ENCODE measurements around the gene NECTIN3. TPM values are rescaled to one million over a fixed set of nuclear protein-coding genes. Genes with fewer than 3 reads are reported as not detected.

NECTIN3 gene
- total RNA-seq, 2 experiments from 2014 or later = 10.5 to 11.3 TPM

DNA sequence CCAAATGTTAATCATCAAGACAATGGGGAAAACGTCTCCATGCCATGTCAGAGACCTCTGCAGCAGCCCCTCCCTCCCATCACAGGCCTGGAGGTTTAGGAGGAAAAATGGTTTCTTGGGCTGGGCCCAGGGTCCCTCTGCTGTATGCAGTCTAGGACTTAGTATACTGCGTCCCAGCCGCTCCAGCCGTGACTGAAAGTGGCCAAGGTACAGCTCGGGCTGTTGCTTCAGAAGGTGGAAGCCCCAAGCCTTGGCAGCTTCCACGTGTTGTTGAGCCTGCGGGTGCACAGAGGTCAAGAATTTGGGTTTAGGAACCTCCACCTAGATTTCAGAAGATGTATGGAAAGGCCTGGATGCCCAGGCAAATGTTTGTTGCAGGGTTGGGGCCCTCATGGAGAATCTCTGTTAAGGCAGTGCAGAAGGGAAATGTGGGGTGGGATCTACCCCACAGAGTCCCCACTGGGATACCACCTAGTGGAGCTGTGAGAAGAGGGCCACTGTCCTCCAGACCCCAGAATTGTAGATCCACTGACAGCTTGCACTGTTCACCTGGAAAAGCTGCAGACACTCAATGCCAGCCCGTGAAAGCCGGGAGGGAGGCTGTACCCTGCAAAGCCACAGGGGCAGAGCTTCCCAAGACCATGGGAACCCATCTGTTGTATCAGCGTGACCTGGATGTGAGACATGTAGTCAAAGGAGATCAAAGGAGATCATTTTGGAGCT is 25.0 kb downstream of the NECTIN3 start:
- H3K36me3 Mint-ChIP-seq = peaks cover 11% of the 10 kb centered on the region
- intact Hi-C loops (cut with micrococcal nuclease) = no loop called here
- no peak overlapping the region for H3K27ac Mint-ChIP-seq
- ChIA-PET POLR2A (no interaction called here), CTCF (no interaction called here)
- peaks cover 7% of the 10 kb centered on the region for H3K9me3 Mint-ChIP-seq
- no peak overlapping the region for H3K4me3 Mint-ChIP-seq
- DNase-seq = no peak
- no peaks in the 10 kb centered on the region for H3K4me1 Mint-ChIP-seq (ENCODE audit: low read depth)
- H3K27me3 Mint-ChIP-seq = no peaks in the 10 kb centered on the region

DNA sequence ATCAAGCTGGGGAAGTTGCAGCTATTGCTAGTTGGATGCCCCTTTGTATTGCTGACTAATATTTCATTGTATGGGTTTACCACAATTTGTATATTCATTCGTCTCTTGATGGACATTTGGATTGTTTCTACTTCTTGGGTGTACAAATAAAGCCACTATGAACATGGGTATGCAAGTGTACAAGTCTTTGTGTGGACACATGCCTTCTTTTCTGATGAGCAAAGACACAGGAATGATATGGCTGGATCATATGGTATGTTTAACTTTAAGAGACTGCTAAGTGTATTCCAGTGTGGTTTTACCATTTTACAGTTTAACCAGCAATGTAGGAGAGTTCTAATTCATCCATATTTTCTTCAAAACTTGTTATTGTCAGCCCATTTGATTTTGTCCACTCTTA is 32.2 kb downstream of the NECTIN3 start:
- CTCF ChIA-PET = no interaction called here
- Mint-ChIP-seq H3K36me3 (peaks cover 3% of the 10 kb centered on the region), H3K27ac (no peak overlapping the region), H3K4me3 (no peak overlapping the region), H3K27me3 (no peaks in the 10 kb centered on the region), H3K4me1 (ENCODE audit: low read depth) (no peaks in the 10 kb centered on the region), H3K9me3 (peaks cover 5% of the 10 kb centered on the region)
- intact Hi-C loops (cut with micrococcal nuclease) = no loop called here
- no peak for DNase-seq
- POLR2A ChIA-PET = no interaction called here

DNA sequence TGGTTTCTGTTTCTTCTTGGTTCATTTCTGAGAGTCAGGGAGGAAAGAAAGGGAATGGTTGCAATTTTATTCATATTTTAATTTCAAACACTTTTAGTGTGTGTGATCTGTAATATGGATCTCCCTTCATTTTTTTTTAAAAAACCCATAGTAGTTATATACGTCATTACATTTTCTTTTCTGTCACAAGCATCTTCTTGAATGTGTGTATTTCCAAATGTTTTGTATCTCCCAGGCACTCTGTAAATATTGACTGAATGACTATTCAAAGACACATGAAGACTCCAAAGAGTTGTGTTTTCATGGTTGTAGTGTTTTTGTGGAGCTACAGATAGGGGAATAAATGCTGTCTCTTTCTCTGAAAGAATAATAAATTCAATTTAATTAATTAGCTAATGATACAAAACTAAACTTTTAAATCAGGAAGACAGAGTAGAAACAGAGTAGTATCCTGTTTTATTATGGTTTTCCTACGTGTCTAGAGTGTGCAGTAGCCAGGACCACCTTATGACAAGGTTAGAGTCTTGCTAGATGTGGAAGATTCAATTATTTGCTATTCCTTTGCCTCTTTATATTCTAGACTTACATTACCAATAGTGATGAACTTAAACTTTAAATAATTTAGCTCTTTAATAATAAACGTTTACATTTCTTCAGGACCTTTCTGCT is 35.5 kb downstream of the NECTIN3 start:
- H3K36me3 Mint-ChIP-seq = peaks cover 3% of the 10 kb centered on the region
- POLR2A ChIA-PET = no interaction called here

DNA sequence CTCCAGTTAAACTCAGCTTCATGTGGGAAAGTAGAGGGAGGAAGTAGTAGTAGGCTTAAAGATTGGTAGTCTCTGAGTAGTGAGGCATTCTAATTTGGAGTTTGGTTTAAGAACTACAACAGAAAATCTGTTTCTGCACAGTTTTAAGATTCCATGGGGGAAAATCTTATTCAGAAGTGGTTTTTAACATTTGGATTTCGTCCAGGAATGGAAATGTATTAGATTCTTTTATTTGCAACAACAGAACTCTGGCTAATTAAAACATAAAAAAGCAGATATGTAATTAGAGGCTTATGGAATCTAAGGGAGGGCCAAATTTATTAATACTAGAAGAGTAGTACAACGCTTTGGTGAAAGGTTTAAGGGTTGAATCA is 36.0 kb downstream of the NECTIN3 start:
- Mint-ChIP-seq H3K9me3 (peaks cover 5% of the 10 kb centered on the region), H3K4me1 (ENCODE audit: low read depth) (no peaks in the 10 kb centered on the region), H3K4me3 (no peak overlapping the region), H3K36me3 (no peaks in the 10 kb centered on the region), H3K27me3 (no peaks in the 10 kb centered on the region), H3K27ac (no peak overlapping the region)
- intact Hi-C loops (cut with micrococcal nuclease) = no loop called here
- DNase-seq = no peak
- ChIA-PET POLR2A (no interaction called here), CTCF (interaction anchor here (0.9 kb wide), 1 partner anchor 72 kb away, joined by 3 read pairs; no protein-coding TSS in a partner anchor)

More for the DNA sequence above, 35.5 kb downstream of the NECTIN3 start:
- Mint-ChIP-seq H3K9me3 (peaks cover 5% of the 10 kb centered on the region), H3K4me1 (ENCODE audit: low read depth) (no peaks in the 10 kb centered on the region), H3K27me3 (no peaks in the 10 kb centered on the region), H3K4me3 (no peak overlapping the region), H3K27ac (no peak overlapping the region)
- intact Hi-C loops (cut with micrococcal nuclease) = no loop called here
- CTCF ChIA-PET = interaction anchor here (0.9 kb wide), 1 partner anchor 72 kb away, joined by 3 read pairs; no protein-coding TSS in a partner anchor
- no peak for DNase-seq

DNA sequence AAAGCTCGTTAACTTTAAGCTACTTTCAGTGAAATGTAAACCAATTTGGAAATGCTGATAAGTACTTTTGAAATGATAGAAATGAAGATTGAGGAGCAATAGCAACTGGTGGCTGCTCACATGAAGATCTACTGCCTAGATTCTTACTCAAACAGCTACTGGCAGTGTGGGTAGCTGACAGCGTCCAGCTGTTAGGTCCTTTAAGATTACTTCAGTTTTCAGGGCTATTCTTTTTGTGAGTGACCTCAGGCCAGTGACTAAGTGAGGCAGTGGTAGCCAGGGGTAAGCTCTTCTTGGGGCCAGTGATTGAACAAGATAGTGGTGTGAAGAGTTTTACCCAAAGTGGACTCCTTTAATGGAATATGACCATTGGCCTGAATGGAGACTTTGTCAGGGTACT is 41.3 kb downstream of the NECTIN3 start:
- no peaks in the 10 kb centered on the region for H3K9me3 Mint-ChIP-seq
- H3K4me1 Mint-ChIP-seq (ENCODE audit: low read depth) = no peaks in the 10 kb centered on the region
- no peak overlapping the region for H3K27ac Mint-ChIP-seq
- DNase-seq = no peak
- H3K27me3 Mint-ChIP-seq = no peaks in the 10 kb centered on the region
- intact Hi-C loops (cut with micrococcal nuclease) = no loop called here
- no peaks in the 10 kb centered on the region for H3K36me3 Mint-ChIP-seq
- ChIA-PET CTCF (interaction anchor here (0.7 kb wide), 1 partner anchor 429 kb away, joined by 3 read pairs; no protein-coding TSS in a partner anchor), POLR2A (no interaction called here)
- H3K4me3 Mint-ChIP-seq = no peak overlapping the region

DNA sequence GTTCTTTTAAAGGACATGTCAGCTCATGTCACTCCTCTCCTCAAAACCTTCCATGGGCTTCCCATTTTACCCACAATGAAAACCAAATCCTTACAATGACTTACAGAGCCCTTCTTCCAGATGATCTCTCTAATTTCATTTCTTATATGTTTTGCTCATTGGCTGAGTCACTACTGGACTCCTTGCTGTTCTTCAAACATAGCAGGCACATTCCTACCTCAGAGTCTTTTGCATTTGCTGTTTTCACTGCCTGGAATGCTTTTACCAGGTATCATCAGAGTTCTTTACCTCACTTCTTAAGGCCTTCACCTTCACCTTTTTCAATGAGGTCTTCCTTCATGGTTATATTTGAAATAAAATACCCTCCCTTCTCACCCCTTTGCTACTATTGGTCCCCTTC is 57.3 kb downstream of the NECTIN3 start:
- Mint-ChIP-seq H3K27ac (no peak overlapping the region), H3K4me3 (no peak overlapping the region), H3K4me1 (ENCODE audit: low read depth) (no peaks in the 10 kb centered on the region), H3K36me3 (peaks cover 4% of the 10 kb centered on the region), H3K9me3 (no peaks in the 10 kb centered on the region), H3K27me3 (no peaks in the 10 kb centered on the region)
- no peak for DNase-seq
- ChIA-PET CTCF (no interaction called here), POLR2A (no interaction called here)
- intact Hi-C loops (cut with micrococcal nuclease) = no loop called here

DNA sequence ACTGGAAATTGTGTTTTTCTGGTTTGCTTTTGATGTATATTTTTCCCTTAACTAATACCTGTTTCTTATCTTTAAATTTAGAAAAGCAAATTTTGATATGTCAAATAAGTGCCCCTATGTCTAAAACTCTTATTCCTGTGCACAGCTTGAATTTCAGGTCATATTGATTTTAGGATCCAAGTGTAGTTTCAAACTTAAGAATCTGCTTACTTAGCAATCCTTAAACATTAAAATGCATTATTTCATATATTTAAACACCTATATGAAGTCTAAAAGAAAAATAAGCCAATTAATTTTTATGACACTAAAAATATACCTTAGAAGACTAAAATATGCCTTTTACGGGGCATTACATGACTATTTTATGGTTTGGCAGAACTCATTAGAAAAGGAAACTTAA is 59.2 kb downstream of the NECTIN3 start:
- no peak for DNase-seq
- Mint-ChIP-seq H3K27ac (no peak overlapping the region), H3K4me3 (no peak overlapping the region), H3K9me3 (no peaks in the 10 kb centered on the region), H3K4me1 (ENCODE audit: low read depth) (no peaks in the 10 kb centered on the region), H3K27me3 (no peaks in the 10 kb centered on the region), H3K36me3 (peaks cover 5% of the 10 kb centered on the region)
- intact Hi-C loops (cut with micrococcal nuclease) = no loop called here
- POLR2A ChIA-PET = no interaction called here
- CTCF ChIA-PET = no interaction called here

DNA sequence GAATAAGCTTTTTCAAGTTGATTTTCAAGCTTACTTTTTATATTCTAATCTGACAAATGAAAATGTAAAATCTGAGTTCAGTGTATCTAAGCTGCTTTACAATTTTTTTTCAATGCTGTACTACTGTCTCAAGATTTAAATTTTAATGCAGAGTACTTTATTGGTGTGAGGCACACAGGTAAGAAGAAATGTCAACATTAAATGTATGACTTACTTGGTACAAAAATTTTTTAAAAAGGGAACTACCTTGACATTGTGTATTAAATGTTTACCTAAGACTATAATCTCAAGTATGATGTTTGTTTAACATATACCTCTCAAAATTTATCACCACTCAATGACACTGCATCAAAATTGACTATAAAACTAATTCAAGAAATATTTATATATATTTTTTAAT is 62.7 kb downstream of the NECTIN3 start:
- ChIA-PET CTCF (no interaction called here), POLR2A (no interaction called here)
- Mint-ChIP-seq H3K36me3 (peaks cover 5% of the 10 kb centered on the region), H3K4me1 (ENCODE audit: low read depth) (no peaks in the 10 kb centered on the region), H3K27me3 (no peaks in the 10 kb centered on the region), H3K4me3 (no peak overlapping the region), H3K27ac (no peak overlapping the region), H3K9me3 (no peaks in the 10 kb centered on the region)
- DNase-seq = no peak
- intact Hi-C loops (cut with micrococcal nuclease) = no loop called here

DNA sequence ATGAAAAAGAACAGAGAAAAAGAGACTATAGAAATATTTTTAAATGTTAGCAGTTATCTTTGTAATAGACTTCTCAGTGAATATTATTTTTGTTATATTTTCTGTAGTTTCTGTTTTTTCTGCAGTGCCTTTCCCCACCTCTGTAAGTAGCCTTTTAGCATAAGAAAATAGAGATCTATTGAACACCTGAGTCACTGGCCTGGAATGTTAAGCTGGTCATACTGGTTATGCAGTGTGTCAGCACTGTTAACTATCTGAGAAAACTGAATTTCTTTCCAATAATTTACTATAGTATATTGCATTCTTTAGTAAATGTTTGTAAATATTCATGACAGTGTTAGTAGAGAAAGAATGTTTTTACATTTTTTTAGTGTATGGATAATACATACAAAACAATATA is 79.8 kb downstream of the NECTIN3 start:
- Mint-ChIP-seq H3K4me3 (no peak overlapping the region), H3K9me3 (no peaks in the 10 kb centered on the region), H3K27ac (no peak overlapping the region), H3K36me3 (peaks cover 8% of the 10 kb centered on the region), H3K4me1 (ENCODE audit: low read depth) (no peaks in the 10 kb centered on the region), H3K27me3 (no peaks in the 10 kb centered on the region)
- no peak for DNase-seq
- ChIA-PET CTCF (no interaction called here), POLR2A (no interaction called here)
- intact Hi-C loops (cut with micrococcal nuclease) = no loop called here

DNA sequence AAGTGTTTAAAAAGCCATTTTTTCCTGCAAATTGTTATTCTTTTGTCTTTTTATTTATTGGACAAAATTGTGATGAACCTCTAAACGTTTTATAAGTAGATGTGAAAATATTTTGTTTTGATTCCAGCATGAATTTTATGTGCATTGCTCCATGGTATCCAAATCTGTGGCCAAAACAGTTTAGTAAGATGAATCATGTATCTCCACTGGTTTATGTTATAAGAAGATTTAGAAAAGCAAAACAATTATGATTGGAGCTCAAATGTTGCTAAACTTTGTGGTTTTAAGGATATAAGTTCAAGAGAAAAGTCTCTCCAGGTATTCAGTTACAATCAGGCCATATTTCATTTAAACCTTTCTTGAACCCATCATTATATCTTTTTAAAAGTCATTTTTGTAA is 80.9 kb downstream of the NECTIN3 start:
- Mint-ChIP-seq H3K36me3 (peaks cover 10% of the 10 kb centered on the region), H3K27ac (no peak overlapping the region), H3K4me3 (no peak overlapping the region), H3K27me3 (no peaks in the 10 kb centered on the region), H3K9me3 (no peaks in the 10 kb centered on the region), H3K4me1 (ENCODE audit: low read depth) (no peaks in the 10 kb centered on the region)
- ChIA-PET CTCF (no interaction called here), POLR2A (no interaction called here)
- intact Hi-C loops (cut with micrococcal nuclease) = no loop called here
- DNase-seq = no peak

DNA sequence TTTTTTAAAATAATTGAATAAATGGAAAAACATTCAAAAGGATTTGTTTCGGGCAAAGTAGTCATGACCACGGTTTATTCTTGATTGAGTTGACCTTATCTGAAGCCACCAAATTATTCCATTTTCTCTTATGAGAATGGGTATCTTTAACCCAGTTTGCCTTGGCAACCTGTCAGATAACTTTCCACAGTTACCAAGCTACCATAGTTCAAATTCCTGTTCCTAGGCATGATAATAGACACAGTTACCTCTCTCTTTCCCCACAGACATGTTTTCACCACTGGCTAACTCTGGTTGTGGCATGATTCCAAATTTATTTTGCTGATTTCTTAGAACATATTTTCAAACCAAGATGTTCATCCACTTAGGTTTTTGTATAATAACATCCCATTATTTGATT is 84.9 kb downstream of the NECTIN3 start:
- intact Hi-C loops (cut with micrococcal nuclease) = no loop called here
- no peak overlapping the region for H3K27ac Mint-ChIP-seq
- POLR2A ChIA-PET = no interaction called here
- peaks cover 9% of the 10 kb centered on the region for H3K36me3 Mint-ChIP-seq
- CTCF ChIA-PET = no interaction called here
- no peaks in the 10 kb centered on the region for H3K9me3 Mint-ChIP-seq
- no peak for DNase-seq
- no peaks in the 10 kb centered on the region for H3K27me3 Mint-ChIP-seq
- no peak overlapping the region for H3K4me3 Mint-ChIP-seq
- H3K4me1 Mint-ChIP-seq (ENCODE audit: low read depth) = no peaks in the 10 kb centered on the region

DNA sequence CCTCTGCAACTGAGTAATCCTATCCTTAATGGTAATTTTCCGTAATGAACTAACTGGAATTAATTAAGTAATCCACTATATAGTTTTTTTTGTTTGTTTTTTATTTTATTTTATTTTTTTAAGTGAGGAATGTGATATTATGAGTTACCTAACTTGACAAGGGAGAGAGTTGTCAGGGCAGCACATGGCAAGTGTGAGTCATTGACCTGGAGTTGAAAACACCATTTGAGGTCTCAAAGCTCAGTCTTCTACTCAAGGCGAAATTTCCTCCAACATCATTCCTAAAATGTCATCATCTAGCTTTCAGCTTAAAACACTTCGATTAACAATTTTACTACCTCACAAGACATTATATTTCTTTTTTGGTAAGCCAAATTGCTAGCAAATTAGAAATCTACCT is 87.8 kb downstream of the NECTIN3 start:
- H3K36me3 Mint-ChIP-seq = peaks cover 9% of the 10 kb centered on the region
- DNase-seq = no peak
- H3K4me1 Mint-ChIP-seq (ENCODE audit: low read depth) = no peaks in the 10 kb centered on the region
- H3K27me3 Mint-ChIP-seq = no peaks in the 10 kb centered on the region
- no peak overlapping the region for H3K27ac Mint-ChIP-seq
- ChIA-PET POLR2A (no interaction called here), CTCF (no interaction called here)
- intact Hi-C loops (cut with micrococcal nuclease) = no loop called here
- H3K9me3 Mint-ChIP-seq = no peaks in the 10 kb centered on the region
- H3K4me3 Mint-ChIP-seq = no peak overlapping the region

DNA sequence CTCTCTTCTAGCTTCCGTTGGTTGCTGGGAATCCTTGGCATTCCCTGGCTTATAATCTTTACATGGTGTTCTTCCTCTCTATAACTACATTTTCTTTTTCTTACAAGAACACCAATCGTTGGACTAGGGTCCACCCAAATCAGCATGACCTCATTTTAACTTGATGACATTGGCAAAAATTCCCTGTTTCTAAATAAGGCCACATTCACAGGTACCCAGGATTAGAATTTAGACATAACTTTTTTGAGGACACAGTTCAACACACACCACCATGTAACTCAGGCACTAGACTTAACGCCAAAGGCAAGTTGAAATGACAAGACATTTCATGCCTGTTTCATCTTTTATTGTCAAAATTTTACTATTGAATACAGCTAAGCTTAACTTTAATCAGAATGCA is 93.0 kb downstream of the NECTIN3 start:
- no peaks in the 10 kb centered on the region for H3K4me1 Mint-ChIP-seq (ENCODE audit: low read depth)
- intact Hi-C loops (cut with micrococcal nuclease) = no loop called here
- H3K9me3 Mint-ChIP-seq = no peaks in the 10 kb centered on the region
- POLR2A ChIA-PET = no interaction called here
- CTCF ChIA-PET = no interaction called here
- no peaks in the 10 kb centered on the region for H3K27me3 Mint-ChIP-seq
- H3K27ac Mint-ChIP-seq = no peak overlapping the region
- DNase-seq = no peak
- H3K36me3 Mint-ChIP-seq = no peaks in the 10 kb centered on the region
- H3K4me3 Mint-ChIP-seq = no peak overlapping the region

Data from activated CD4-positive, alpha-beta memory T cell treated with anti-CD3 and anti-CD28 coated beads for 36 hours (primary cell).